ENCODE results near the gene GULP1. TPM values are rescaled to one million over a fixed set of nuclear protein-coding genes. Genes with fewer than 3 reads are reported as not detected.
"Not testable (repeated sequence)": the region's sequence is repeated elsewhere in the genome, so short reads cannot be mapped to it uniquely, and the experiment has no call there.

The GULP1 gene
- total and polyA plus RNA-seq, 12 donors = 2.0 to 6.0 (median 4.7) TPM

DNA sequence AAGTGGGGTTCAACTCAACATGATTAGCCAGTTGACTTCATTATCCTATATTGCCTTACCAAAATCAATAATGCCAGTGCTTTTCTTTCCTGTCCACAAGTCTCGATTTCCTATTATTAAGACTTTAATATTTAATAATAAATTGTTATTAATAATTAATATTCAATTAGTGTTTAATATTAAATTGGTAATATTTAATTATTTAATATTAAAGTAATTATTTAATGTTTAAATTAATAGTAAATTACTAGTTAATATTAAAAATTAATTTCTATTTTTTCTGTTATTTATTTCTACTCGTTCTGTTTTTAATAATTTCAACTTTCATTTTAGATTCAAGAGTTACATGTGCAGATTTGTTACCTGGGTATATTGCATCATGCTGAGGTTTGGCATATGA, 243.2 kb downstream of the GULP1 start:
- no peaks in the 10 kb centered on the region for H3K36me3 ChIP-seq
- no peak overlapping the region for H3K27ac ChIP-seq
- no peaks in the 10 kb centered on the region for H3K4me1 ChIP-seq
- no peaks in the 10 kb centered on the region for H3K27me3 ChIP-seq
- intact Hi-C loops (cut with DNase I) = loop anchor here in 2 of 10 donors (5.0 to 10.0 kb wide), 2 partner anchors 440 to 442 kb away; partner anchors contain the start of gene COL3A1 (in 1 of the 2)
- ATAC-seq (no peak), DNase-seq (no peak)
- WGBS, 2 donors = 95 to 97% methylated on average over 2 of the region's 2 CpGs
- no peak overlapping the region for H3K4me3 ChIP-seq
- peaks cover 0 to 18% (median 9%) of the 10 kb centered on the region in 11 donors for H3K9me3 ChIP-seq
- TF ChIP-seq, protein P1, sequence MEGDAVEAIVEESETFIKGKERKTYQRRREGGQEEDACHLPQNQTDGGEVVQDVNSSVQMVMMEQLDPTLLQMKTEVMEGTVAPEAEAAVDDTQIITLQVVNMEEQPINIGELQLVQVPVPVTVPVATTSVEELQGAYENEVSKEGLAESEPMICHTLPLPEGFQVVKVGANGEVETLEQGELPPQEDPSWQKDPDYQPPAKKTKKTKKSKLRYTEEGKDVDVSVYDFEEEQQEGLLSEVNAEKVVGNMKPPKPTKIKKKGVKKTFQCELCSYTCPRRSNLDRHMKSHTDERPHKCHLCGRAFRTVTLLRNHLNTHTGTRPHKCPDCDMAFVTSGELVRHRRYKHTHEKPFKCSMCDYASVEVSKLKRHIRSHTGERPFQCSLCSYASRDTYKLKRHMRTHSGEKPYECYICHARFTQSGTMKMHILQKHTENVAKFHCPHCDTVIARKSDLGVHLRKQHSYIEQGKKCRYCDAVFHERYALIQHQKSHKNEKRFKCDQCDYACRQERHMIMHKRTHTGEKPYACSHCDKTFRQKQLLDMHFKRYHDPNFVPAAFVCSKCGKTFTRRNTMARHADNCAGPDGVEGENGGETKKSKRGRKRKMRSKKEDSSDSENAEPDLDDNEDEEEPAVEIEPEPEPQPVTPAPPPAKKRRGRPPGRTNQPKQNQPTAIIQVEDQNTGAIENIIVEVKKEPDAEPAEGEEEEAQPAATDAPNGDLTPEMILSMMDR (IDR thresholded peaks at IDR 0.05) = no peak

DNA sequence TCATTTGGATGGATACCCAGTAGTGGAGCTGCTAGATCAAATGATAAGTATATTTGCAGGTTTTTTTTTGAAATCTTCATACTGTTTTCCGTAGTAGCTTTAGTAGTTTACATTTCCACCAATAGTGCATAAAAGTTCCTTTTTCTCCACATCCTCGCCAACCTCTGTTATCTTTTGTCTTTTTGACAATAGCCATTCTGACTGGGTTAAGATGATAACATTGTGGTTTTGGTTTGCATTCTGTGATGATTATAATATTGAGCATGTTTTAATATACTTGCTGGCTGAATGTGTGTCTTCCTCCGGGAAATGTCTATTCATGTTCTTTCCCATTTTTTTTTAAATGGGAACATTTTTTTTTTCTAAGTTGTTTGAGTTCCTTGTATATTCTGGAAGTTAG, 260.0 kb downstream of the GULP1 start:
- H3K36me3 ChIP-seq = no peaks in the 10 kb centered on the region
- ATAC-seq (no peak), DNase-seq (no peak)
- no peaks in the 10 kb centered on the region for H3K27me3 ChIP-seq
- intact Hi-C loops (cut with DNase I) = no loop called here
- H3K4me1 ChIP-seq = peaks cover 0 to 7% (median 0%) of the 10 kb centered on the region in 9 donors
- H3K4me3 ChIP-seq = no peak overlapping the region
- TF ChIP-seq, protein P1 (IDR thresholded peaks at IDR 0.05) = no peak
- peaks cover 0 to 6% (median 0%) of the 10 kb centered on the region in 11 donors for H3K9me3 ChIP-seq
- WGBS, 2 donors = 68 to 72% methylated on average over 3 of the region's 3 CpGs
- no peak overlapping the region for H3K27ac ChIP-seq

DNA sequence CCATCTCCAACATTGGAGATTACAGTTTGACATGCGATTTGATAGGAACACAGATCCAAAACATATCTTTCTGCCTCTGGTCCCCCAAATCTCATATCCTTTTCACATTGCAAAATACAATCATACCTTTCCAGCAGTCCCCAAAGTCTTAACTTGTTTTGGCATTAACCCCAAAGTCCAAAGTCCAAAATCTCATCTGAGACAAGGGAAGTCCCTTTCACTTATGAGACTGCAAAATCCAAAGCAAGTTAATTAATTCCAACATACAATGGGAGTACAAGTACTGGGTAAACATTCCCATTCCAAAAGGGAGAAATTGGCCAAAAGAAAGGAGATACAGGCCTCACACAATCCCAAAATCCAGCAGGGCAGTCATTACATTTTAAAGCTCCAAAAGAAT, 265.4 kb downstream of the GULP1 start:
- no peaks in the 10 kb centered on the region for H3K4me1 ChIP-seq
- DNase-seq = no peak
- H3K4me3 ChIP-seq = no peak overlapping the region
- ATAC-seq = no peak
- TF ChIP-seq, protein P1 (IDR thresholded peaks at IDR 0.05) = no peak
- WGBS, 2 donors = 96 to 98% methylated on average over 1 of the region's 1 CpG
- peaks cover 0 to 28% (median 0%) of the 10 kb centered on the region in 11 donors for H3K9me3 ChIP-seq
- intact Hi-C loops (cut with DNase I) = no loop called here
- no peak overlapping the region for H3K27ac ChIP-seq
- no peaks in the 10 kb centered on the region for H3K27me3 ChIP-seq
- no peaks in the 10 kb centered on the region for H3K36me3 ChIP-seq

DNA sequence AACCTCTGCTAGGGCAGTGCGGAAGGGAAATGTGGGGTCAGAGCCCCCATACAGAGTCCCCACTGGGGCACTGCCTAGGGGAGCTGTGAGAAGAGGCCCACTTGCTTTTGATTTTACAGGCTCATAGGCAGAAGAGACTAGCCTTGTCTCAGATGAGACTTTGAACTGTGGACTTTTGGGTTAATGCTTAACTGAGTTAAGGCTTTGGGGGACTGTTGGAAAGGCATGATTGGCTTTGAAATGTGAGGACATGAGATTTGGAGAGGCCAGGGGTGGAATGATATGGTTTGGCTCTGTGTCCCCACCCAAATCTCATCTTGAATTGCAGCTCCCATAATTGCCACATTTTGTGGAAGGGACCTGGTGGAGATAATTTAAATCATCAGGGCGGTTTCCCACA, 267.8 kb downstream of the GULP1 start:
- H3K4me3 ChIP-seq; H3K36me3 ChIP-seq; H3K4me1 ChIP-seq; H3K27ac ChIP-seq; ATAC-seq; DNase-seq; intact Hi-C loops (cut with DNase I); H3K27me3 ChIP-seq: not testable (repeated sequence)
- 94 to 96% methylated on average over 2 of the region's 2 CpGs for WGBS, 2 donors
- peaks cover 0 to 28% (median 0%) of the 10 kb centered on the region in 11 donors for H3K9me3 ChIP-seq

DNA sequence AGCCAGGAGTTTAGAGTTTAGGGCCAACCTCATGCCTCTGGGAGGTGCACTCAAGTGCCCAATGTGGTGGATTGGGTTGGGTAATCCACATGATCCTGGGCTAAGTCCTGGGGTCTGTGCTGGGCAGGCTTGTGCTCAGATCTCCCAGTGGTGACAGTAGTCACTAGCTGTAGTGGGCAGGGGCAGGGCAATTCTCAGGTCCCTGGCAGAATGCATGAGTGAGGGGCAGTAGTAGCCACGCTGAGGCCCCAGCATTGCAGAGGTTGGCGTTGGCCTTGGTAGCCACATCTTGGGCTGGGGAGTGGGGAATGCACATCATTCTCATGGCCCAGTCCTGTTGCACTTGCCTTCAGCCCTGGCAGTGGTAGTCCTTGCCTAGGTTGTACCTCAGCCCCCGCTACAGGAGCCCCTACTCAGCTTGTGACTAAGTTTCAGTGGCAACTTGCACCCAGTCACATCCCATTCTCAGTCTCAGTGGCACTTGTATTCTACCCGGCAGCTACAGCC, 269.9 kb downstream of the GULP1 start:
- WGBS, 2 donors = 97 to 99% methylated on average over 4 of the region's 4 CpGs
- Histone ChIP-seq H3K27ac (no peak overlapping the region), H3K36me3 (no peaks in the 10 kb centered on the region), H3K4me1 (no peaks in the 10 kb centered on the region), H3K9me3 (peaks cover 0 to 23% (median 0%) of the 10 kb centered on the region in 11 donors), H3K4me3 (no peak overlapping the region), H3K27me3 (no peaks in the 10 kb centered on the region)
- DNase-seq (no peak), ATAC-seq (no peak)
- intact Hi-C loops (cut with DNase I) = no loop called here
- TF ChIP-seq, protein P1 (IDR thresholded peaks at IDR 0.05) = no peak

Data from heart right ventricle (tissue), 16 donors.